WERI-Rb-1 (cell line): ENCODE results near the gene LRP2.

Experiments used
- DNase-seq: peaks from one replicate; pipeline ENCODE4 v3.0.0-alpha.2; 2020
- H3K27ac ChIP-seq: fragments of 250-450 bp; sonication (Bioruptor Pico); 2 replicates; pipeline ENCODE4 v1.5.1; 2020; ENCODE audit warnings: mild to moderate bottlenecking, moderate library complexity
- H3K27me3 ChIP-seq: fragments of 250-450 bp; sonication (Bioruptor Pico); 2 replicates; pipeline ENCODE4 v1.5.1; 2021; ENCODE audit warnings: mild to moderate bottlenecking, low read depth, moderate library complexity; ENCODE audit not compliant: insufficient read depth, severe bottlenecking
- H3K36me3 ChIP-seq: fragments of 250-450 bp; sonication (Bioruptor Pico); 2 replicates; pipeline ENCODE4 v1.5.1; 2020; ENCODE audit warnings: mild to moderate bottlenecking, moderate library complexity
- H3K4me3 ChIP-seq: 2 replicates; pipeline ENCODE4 v1.5.1; 2011; ENCODE audit warnings: low read depth, mild to moderate bottlenecking, control low read depth, low read length
- H3K9me3 ChIP-seq: fragments of 250-450 bp; sonication (Bioruptor Pico); 2 replicates; pipeline ENCODE4 v1.5.1; 2021; ENCODE audit warnings: mild to moderate bottlenecking, moderate library complexity; ENCODE audit not compliant: severe bottlenecking
- CTCF ChIP-seq: IDR thresholded peaks from 2 replicates; pipeline ENCODE4 v1.5.1; 2011; ENCODE audit warnings: low read depth, mild to moderate bottlenecking, control low read depth, inconsistent platforms, low read length

Gene LRP2

DNA sequence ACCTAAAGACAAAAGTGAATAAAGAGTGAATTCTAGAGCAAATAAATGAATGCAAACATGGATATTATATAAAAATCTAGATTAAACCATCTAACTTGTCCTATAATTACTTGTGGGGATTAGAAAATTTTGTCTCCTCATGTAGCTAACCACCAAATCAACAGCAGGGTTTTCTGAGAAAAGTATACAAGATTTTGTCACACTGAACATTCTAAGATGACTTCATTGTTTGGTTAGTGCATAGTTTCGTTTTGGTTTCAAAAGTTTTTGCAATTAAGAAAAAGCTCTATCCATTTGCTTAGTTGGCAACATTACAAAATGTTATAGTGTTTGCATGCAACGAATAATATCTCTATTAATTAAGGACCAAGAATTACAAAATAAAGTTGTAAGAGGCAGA is 125.0 kb downstream of the LRP2 start:
- no peak for TF ChIP-seq CTCF
- DNase-seq = no peak
- H3K4me3 ChIP-seq = no peak overlapping the region
- H3K27me3 ChIP-seq = peaks cover 2% of the 10 kb centered on the region
- H3K9me3 ChIP-seq = no peaks in the 10 kb centered on the region
- no peaks in the 10 kb centered on the region for H3K36me3 ChIP-seq
- no peak overlapping the region for H3K27ac ChIP-seq

GRCh38 chr2:169232551-169233154 is 129.7 kb downstream of the LRP2 start:
- H3K4me3 ChIP-seq = no peak overlapping the region
- TF ChIP-seq CTCF = no peak
- no peaks in the 10 kb centered on the region for H3K36me3 ChIP-seq
- H3K9me3 ChIP-seq = no peaks in the 10 kb centered on the region
- no peak overlapping the region for H3K27ac ChIP-seq
- no peak for DNase-seq
- H3K27me3 ChIP-seq = peaks cover 5% of the 10 kb centered on the region

GRCh38 chr2:169230204-169230603 is 132.1 kb downstream of the LRP2 start:
- Histone ChIP-seq H3K36me3 (no peaks in the 10 kb centered on the region), H3K27ac (no peak overlapping the region), H3K27me3 (peaks cover 11% of the 10 kb centered on the region), H3K9me3 (no peaks in the 10 kb centered on the region), H3K4me3 (no peak overlapping the region)
- no peak for DNase-seq
- TF ChIP-seq CTCF = no peak

- no peak overlapping the region for H3K4me3 ChIP-seq
- H3K27me3 ChIP-seq = peaks cover 11% of the 10 kb centered on the region
- DNase-seq = no peak
- no peak overlapping the region for H3K27ac ChIP-seq
- H3K9me3 ChIP-seq = no peaks in the 10 kb centered on the region
- no peaks in the 10 kb centered on the region for H3K36me3 ChIP-seq
- no peak for TF ChIP-seq CTCF
Measured at GRCh38 chr2:169229590-169229989, 132.7 kb downstream of the LRP2 start.

- no peak for TF ChIP-seq CTCF
- H3K4me3 ChIP-seq = no peak overlapping the region
- H3K27ac ChIP-seq = no peak overlapping the region
- no peak for DNase-seq
- H3K36me3 ChIP-seq = no peaks in the 10 kb centered on the region
- H3K27me3 ChIP-seq = peaks cover 16% of the 10 kb centered on the region
- H3K9me3 ChIP-seq = no peaks in the 10 kb centered on the region
Measured at GRCh38 chr2:169225906-169226305, 136.4 kb downstream of the LRP2 start.

DNA sequence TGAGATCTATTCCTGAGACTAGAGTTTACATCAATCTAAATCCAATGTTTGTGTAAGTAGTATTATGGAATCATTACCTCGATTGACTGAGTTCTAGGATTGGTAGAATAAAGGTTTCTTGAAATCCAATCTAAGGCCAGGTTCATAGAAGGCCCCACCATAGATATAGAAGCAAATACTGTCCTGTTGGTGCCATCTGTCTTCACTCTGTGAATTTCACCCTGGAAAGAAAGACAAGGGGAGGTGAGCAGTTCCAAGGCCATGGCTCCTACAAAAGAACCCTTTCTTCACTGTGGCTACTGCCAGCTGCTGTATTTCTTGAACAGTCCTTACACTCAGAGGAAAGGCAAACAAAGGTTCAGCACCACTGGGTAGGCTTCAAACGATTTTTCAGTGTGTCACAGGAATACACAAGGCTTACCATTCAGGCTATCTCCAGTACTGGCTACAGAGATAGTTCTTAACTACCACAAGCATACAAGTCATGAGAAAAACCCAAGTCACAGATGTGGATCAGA is 137.0 kb downstream of the LRP2 start:
- TF ChIP-seq CTCF = no peak
- no peaks in the 10 kb centered on the region for H3K9me3 ChIP-seq
- H3K27ac ChIP-seq = no peak overlapping the region
- no peak for DNase-seq
- H3K27me3 ChIP-seq = peaks cover 14% of the 10 kb centered on the region
- H3K36me3 ChIP-seq = no peaks in the 10 kb centered on the region
- no peak overlapping the region for H3K4me3 ChIP-seq
